ENCODE measurements around the gene CMTM2.
"Not testable (repeated sequence)": the region's sequence is repeated elsewhere in the genome, so short reads cannot be mapped to it uniquely, and the experiment has no call there.

Gene CMTM2

DNA sequence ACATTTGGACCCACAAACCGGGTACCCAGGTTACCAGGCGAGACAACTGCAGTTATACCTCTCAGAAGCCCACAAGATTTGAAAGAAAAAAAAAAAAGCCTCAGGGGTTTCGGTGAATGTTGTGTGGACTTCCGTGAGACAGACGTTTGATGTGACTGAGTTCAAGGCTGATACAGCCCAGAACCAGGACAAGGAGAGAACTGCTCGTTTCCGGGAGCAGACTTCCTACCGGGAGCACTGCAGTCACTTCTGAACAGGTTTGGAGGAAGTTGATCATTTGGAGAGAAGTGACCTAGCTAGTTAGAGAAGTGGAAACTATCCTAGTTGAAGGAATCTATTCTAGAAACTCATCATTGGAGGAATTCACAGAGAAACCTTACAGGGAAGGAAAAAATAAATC is 26.0 kb upstream of the CMTM2 start:
- no peak for DNase-seq

GRCh38 chr16:66554021-66554420 is 25.2 kb upstream of the CMTM2 start:
- DNase-seq = no peak

DNA sequence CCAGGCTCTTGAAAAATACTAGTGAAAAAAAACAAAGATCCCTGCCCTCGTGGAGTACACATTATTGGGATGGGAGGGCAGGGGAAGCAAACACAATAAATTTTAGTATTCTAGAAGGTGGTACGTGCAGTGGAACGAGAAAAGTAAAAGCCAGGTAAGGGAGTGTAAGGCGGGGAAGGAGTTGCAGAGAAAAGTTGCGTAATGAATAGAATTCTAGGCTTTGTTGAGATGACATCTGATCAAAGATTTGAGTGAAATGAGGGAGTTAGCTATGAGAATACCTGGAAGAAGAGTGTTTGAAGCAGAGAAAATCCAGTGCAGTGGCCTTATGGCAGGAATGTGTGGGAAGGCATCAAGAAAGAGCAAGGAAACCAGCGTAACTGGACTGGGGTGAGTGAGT is 24.8 kb upstream of the CMTM2 start:
- DNase-seq = no peak

DNA sequence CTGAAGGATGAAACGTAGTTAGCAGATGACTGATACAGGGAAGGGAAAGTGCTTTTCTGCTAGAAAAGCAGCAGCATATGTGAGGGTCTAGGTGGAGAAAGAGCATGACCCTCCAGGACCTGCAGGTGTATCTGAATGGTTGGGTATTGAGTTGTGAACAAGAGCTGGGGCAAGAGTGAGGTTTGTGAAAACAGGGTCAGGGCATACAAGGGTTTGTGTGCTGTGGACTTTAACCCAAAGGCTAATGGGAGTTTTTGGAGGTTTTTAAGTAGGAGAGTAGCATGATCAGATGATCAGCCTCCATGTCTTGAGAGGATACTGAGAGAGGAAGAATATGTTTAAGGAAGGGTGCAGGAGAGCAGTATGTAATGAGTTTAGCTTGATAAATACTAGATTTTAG is 19.2 kb upstream of the CMTM2 start:
- DNase-seq = no peak

GRCh38 chr16:66561381-66562080 is 17.7 kb upstream of the CMTM2 start:
- no peak for DNase-seq

DNA sequence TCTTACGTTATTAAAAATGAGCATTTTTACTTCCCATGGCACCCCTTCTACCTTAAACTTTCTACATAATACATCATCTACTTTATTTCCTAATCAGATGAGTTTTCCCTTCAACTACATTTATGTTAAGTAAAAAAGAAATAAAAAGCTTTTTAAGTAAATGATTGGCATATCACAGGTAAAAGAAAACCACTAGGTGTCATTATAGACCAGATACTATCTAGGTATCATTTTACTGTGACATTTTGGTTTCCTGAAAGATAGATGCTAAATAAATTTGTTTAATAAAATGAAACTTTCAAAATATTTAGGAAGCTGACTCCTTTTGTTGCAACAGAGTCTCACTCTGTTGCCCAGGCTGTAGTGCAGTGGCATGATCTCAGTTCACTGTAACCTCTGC is 16.9 kb upstream of the CMTM2 start:
- no peak for DNase-seq

DNA sequence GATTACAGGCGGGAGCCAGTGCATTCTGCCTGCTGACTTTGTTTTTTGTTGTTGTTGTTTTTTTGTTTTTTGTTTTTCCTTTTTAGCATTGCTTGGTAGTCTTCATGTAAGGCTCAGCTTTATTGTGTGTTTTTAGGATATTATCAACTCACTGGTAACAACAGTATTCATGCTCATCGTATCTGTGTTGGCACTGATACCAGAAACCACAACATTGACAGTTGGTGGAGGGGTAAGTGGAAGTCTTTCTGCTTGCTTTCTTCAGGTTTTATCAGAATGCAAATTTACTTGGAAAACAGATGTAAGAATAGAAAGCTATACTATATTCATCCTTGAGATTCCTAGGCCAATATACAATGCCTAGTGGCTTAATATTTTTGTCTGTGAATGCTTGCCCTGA is 16.3 kb upstream of the CMTM2 start:
- DNase-seq = no peak

GRCh38 chr16:66563574-66564334 is 15.5 kb upstream of the CMTM2 start:
- no peak for DNase-seq

- no peak for DNase-seq
Observed at GRCh38 chr16:66566051-66566901, 13.0 kb upstream of the CMTM2 start, which contains the start of gene CMTM1. CMTM1 (plus strand) TSS chr16:66566439; CDS start chr16:66566514, 75 bp downstream.

DNA sequence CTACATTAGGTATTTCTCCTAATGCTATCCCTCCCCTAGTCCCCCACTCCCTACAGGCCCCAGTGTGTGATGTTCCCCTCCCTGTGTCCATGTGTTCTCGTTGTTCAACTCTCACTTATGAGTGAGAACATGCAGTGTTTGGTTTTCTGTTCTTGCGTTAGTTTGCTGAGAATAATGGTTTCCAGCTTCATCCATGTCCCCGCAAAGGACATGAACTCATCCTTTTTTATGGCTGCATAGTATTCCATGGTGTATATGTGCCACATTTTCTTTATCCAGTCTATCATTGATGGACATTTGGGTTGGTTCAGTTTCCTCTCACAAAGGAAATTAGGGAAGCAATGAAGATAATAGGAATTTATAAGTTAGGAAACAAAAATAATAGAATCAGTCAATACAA is 12.0 kb upstream of the CMTM2 start:
- DNase-seq = not testable (repeated sequence)

GRCh38 chr16:66568355-66568754 is 10.9 kb upstream of the CMTM2 start:
- DNase-seq = no peak

- no peak for DNase-seq
Observed at GRCh38 chr16:66569131-66569530, 10.1 kb upstream of the CMTM2 start.

GRCh38 chr16:66569827-66570405 is 9.3 kb upstream of the CMTM2 start:
- DNase-seq = no peak

GRCh38 chr16:66572356-66572755 is 6.9 kb upstream of the CMTM2 start:
- no peak for DNase-seq

GRCh38 chr16:66574081-66574480 is 5.2 kb upstream of the CMTM2 start:
- DNase-seq = no peak

DNA sequence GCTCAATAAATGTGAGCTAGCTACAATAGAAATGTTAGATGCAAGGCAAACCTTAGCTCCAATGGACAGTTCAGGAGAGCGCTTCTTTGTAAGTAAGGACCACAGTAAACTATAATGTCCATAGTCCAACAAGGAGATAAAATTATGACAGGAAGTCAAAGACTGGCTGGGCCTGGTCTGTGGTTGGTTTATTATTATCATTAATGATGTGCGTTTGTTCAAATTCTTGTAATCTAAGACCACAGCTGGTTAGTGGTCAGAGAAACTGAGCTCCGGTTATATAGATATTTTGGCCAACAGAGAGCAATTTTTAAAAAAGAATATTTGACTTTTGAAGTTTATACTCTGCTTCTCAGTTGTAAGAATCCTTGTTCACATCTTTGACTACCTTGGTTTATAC is 4.7 kb upstream of the CMTM2 start:
- no peak for DNase-seq

- no peak for DNase-seq
Observed at GRCh38 chr16:66575060-66575459, 4.2 kb upstream of the CMTM2 start.

- no peak for DNase-seq
Observed at GRCh38 chr16:66576296-66576695, 3.0 kb upstream of the CMTM2 start.

GRCh38 chr16:66580605-66581209 is 1.4 kb downstream of the CMTM2 start:
- no peak for DNase-seq

DNA sequence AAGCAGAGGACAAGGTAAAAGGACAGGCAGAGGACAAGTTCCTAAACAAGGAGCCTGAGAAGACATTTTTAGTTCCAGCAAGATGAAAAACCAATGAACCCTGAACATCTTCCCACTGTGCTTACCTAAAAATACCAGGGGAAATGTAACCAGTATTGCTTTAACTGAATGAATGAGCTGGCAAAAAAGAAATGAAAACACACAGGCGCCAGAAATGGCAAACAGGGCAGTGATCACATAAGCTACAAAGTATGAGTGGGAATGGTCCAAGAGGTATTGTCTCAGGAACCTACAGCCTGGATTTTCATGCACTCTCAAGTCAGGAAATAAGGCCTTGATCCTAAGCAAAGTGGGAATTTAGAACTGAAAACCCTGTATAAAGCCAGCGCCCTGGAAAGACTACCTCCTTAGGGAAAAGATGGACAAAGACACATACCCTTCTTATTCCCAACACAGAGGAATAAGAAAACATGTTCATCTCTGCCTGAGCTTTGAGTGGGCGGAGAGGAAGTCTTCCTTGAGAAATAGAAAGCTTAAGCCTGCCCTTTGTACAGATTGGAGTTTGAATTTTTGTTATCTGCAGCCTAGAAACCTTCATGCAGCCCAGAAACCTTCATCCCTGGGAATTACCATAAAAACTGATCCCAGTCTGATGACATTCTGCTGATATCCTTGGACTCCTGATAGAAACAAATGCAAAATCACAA is 2.1 kb downstream of the CMTM2 start:
- DNase-seq = no peak

DNA sequence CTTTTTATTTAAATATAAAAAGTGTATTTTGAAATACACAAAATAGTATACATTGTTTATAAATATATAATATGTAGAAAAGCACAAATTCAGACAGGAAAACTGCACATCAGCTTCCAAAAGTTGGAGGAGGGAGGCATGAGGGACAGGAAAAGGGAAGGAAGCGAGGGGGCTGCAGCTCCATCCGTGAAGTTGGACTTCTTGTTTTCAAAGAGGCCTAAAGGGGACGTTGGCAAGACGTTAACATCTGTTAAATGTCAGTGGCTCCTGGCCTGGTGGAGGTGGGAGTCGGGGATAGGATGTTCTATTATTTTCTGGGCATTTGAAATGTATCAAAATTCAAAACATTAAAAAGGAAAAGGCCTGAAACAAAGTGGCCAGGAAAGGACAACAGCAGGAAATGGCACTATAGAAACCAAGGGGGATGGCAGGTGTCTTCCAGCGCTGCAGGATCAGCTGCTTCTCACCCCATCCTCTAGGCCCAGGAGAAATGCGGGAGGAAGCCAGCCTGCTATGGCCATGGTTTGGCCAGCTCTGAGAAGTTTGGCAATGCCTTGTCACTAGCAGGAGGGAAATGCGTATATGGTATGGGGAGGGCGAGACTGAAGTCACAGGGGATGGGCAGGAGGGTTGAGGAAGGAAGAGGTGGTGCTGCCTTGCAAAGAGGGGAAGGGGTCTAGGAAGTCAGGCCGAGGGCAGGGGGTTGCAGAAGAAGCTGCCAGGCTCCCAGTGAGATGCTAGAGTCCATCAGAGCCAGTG is 6.4 kb downstream of the CMTM2 start:
- DNase-seq = no peak
